Neural crest cell (in vitro differentiated cells): Measurements from ENCODE around the gene C14orf180. TPM values are rescaled to one million over a fixed set of nuclear protein-coding genes. Genes with fewer than 3 reads are reported as not detected.
"Not testable (repeated sequence)": the region's sequence is repeated elsewhere in the genome, so short reads cannot be mapped to it uniquely, and the experiment has no call there.

Source experiments
- DNase-seq: peaks from one replicate; pipeline ENCODE4 v3.0.0; 2021; ENCODE audit warnings: low read depth, mixed read lengths, low spot score
- H3K27ac Mint-ChIP-seq: one replicate; pipeline ENCODE4 v1.8.0; 2021; ENCODE audit warnings: mild to moderate bottlenecking, mixed read lengths; ENCODE audit not compliant: unreplicated experiment
- H3K27me3 Mint-ChIP-seq: 2 replicates; pipeline ENCODE4 v1.8.0; 2021; ENCODE audit warnings: low read depth, mild to moderate bottlenecking, mixed read lengths
- H3K36me3 Mint-ChIP-seq: 2 replicates; pipeline ENCODE4 v1.8.0; 2021; ENCODE audit warnings: low read depth, mild to moderate bottlenecking, mixed read lengths
- H3K4me1 Mint-ChIP-seq: 2 replicates; pipeline ENCODE4 v1.8.0; 2021; ENCODE audit warnings: mixed read lengths
- H3K4me3 Mint-ChIP-seq: one replicate; pipeline ENCODE4 v1.8.0; 2021; ENCODE audit warnings: mild to moderate bottlenecking, mixed read lengths
- H3K9me3 Mint-ChIP-seq: 2 replicates; pipeline ENCODE4 v1.8.0; 2021; ENCODE audit warnings: mixed read lengths
- total RNA-seq: library from RNA; stranded (reverse); gene quantifications from 2 replicates; pipeline ENCODE4 v1.2.1, GENCODE V29; 2021
- TF ChIP-seq, protein P1 (sequence below): fragments of 200-600 bp; sonication (generic); conservative IDR thresholded peaks from 2 replicates; pipeline ENCODE4 v1.5.0; 2021; ENCODE audit warnings: antibody characterized with exemption, mild to moderate bottlenecking

C14orf180 gene
- total RNA-seq, 1 donor from 2014 or later: not detected

DNA sequence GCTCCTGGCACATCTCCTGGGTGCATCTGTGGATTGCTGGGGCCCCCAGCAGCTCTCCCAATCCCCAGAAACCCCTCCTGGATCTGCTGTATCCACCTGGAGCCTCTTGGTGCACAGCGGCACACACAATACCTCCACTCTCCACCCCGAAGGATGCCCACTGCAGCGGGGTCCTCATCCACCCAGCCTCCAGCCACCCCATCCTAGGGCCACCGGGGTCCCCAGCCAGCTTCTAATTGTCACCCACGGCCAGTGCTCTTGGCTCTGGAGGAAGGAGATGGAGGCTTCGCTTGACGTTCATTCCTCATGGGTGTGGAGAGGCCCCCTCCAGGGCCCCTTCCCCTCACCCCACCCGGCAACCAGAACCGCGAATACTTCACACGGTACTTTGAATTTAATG is 56.6 kb downstream of the C14orf180 start:
- no peak overlapping the region for H3K27ac Mint-ChIP-seq

DNA sequence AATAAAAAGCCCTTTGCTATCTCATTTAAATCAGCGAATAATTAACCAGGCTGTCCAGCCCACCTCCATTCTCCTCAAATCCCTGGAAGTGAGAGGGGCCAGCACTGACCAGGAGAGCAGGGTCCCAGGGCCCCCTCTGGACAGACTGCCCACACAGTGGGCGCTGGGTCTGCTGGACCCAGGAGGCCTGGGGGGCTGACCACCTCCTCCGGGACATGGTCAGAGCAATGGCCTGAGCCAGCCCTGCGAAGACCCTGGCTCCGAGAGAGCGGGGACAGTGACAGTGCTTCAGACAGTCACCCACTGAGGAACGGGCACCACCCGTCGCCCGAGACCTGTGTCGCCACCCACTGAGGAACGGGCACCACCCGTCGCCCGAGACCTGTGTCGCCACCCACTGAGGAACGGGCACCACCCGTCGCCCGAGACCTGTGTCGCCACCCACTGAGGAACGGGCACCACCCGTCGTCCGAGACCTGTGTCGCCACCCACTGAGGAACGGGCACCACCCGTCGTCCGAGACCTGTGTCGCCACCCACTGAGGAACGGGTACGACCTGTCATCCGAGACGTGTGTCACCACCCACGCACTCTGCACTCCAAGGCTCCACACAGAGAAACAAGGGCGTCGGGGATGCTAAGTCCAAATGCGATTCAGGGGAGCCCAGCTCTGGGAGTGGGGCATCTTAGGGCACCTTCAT is 57.4 kb downstream of the C14orf180 start:
- not testable (repeated sequence) for H3K36me3 Mint-ChIP-seq, H3K4me1 Mint-ChIP-seq, H3K4me3 Mint-ChIP-seq, DNase-seq, H3K9me3 Mint-ChIP-seq, H3K27ac Mint-ChIP-seq
- H3K27me3 Mint-ChIP-seq: peaks cover 14% of the 10 kb centered on the region

More for the DNA sequence above, 56.6 kb downstream of the C14orf180 start:
- Mint-ChIP-seq H3K36me3 (no peaks in the 10 kb centered on the region), H3K4me1 (peaks cover 8% of the 10 kb centered on the region), H3K4me3 (no peak overlapping the region), H3K9me3 (no peaks in the 10 kb centered on the region), H3K27me3 (peaks cover 14% of the 10 kb centered on the region)
- no peak for DNase-seq
- TF ChIP-seq, protein P1, sequence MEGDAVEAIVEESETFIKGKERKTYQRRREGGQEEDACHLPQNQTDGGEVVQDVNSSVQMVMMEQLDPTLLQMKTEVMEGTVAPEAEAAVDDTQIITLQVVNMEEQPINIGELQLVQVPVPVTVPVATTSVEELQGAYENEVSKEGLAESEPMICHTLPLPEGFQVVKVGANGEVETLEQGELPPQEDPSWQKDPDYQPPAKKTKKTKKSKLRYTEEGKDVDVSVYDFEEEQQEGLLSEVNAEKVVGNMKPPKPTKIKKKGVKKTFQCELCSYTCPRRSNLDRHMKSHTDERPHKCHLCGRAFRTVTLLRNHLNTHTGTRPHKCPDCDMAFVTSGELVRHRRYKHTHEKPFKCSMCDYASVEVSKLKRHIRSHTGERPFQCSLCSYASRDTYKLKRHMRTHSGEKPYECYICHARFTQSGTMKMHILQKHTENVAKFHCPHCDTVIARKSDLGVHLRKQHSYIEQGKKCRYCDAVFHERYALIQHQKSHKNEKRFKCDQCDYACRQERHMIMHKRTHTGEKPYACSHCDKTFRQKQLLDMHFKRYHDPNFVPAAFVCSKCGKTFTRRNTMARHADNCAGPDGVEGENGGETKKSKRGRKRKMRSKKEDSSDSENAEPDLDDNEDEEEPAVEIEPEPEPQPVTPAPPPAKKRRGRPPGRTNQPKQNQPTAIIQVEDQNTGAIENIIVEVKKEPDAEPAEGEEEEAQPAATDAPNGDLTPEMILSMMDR: no peak

DNA sequence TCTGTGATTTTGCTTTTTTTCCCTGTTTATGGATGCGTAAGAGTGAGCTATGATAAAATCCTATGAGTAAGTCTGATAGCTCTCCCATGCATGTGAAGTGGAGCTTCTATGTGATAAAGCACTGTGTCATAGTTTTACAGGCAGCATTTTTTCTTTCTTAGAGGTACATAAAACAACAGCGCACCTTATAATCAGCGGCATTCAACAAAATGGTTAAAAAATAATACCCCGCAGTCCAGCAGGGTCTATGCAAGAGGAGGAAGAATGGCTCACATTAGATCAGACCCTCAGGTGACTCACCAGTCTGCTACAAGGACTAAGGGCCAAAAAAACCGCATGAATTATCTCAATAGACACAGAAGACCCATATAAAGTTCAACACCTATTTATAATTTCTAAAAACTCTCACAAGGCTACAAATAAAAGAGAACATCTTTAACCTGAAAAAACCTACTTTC is 58.0 kb downstream of the C14orf180 start:
- no peak overlapping the region for H3K27ac Mint-ChIP-seq
- TF ChIP-seq, protein P1: no peak

DNA sequence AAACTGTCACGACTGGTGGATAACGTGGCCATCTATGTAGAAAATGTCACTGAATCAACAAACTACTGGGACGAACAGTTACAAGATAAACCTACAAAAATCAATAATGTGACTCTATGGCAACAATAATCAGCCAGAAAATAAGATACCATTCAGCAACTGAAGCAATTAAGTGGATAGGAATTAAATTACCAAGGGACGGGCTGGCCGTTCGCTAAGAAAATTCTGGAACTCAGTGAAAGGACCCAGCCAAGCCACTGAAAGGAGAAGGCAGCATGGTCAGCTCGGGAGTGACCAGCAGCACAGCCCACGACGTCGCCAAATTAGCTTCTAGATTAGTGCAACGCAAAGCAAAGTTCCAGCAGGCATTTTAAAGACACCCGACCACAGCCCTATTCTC is 58.6 kb downstream of the C14orf180 start:
- H3K27me3 Mint-ChIP-seq: peaks cover 14% of the 10 kb centered on the region
- DNase-seq: no peak
- peaks cover 8% of the 10 kb centered on the region for H3K4me1 Mint-ChIP-seq
- no peaks in the 10 kb centered on the region for H3K36me3 Mint-ChIP-seq
- H3K27ac Mint-ChIP-seq: no peak overlapping the region
- no peaks in the 10 kb centered on the region for H3K9me3 Mint-ChIP-seq
- TF ChIP-seq, protein P1: no peak
- no peak overlapping the region for H3K4me3 Mint-ChIP-seq

More for the DNA sequence above, 58.0 kb downstream of the C14orf180 start:
- no peak for DNase-seq
- Mint-ChIP-seq H3K27me3 (peaks cover 14% of the 10 kb centered on the region), H3K9me3 (no peaks in the 10 kb centered on the region), H3K36me3 (no peaks in the 10 kb centered on the region), H3K4me3 (no peak overlapping the region), H3K4me1 (peaks cover 8% of the 10 kb centered on the region)

DNA sequence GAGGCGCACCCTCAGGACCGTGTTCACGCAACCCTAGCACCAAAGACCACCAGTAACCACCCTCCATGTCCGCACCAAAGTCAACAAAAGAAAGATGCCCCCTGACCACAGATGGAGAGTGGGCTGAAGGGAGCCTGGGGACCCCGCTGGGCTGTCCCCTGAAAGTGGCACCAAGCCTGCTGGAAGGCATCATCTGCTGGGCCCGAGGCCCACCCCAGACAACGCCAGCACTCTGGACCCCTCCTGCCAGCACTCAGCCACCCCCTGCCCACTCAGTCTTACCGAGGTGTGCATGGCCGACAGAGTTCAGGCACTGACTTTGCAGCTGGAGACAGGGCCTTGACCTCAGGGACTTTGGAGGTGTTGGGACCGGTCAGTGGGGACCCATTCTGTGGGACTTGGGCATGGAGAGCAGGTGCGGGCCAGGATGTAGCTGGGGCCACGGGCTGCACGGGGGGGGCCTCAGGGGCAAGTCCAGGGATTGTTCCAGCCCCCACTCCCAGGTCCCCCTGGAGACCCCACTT is 59.4 kb downstream of the C14orf180 start:
- H3K9me3 Mint-ChIP-seq: no peaks in the 10 kb centered on the region
- H3K4me1 Mint-ChIP-seq: peaks cover 11% of the 10 kb centered on the region
- TF ChIP-seq, protein P1: no peak
- peaks cover 14% of the 10 kb centered on the region for H3K27me3 Mint-ChIP-seq
- DNase-seq: no peak
- H3K27ac Mint-ChIP-seq: no peak overlapping the region
- no peaks in the 10 kb centered on the region for H3K36me3 Mint-ChIP-seq
- no peak overlapping the region for H3K4me3 Mint-ChIP-seq

DNA sequence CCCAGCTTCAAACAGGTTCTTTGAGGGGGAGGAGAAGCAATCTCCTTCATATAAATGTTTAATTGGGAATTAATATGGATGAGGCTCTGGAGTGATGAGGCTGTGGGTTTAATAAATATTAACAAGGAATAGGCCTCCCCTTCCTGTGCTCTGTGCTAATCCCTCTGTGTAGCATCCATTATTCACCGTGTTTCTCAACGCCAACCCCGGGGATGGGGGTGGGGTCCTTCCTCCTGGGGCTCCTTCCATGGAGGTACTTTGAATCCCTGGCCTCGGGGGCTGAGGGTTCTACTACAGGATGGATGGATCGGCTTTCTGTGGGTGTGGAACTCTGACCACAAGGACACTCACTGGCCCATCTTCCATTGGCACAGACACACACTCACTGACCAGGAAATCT is 59.9 kb downstream of the C14orf180 start:
- no peaks in the 10 kb centered on the region for H3K9me3 Mint-ChIP-seq
- H3K27me3 Mint-ChIP-seq: peaks cover 14% of the 10 kb centered on the region
- no peak for DNase-seq
- H3K36me3 Mint-ChIP-seq: no peaks in the 10 kb centered on the region
- TF ChIP-seq, protein P1: no peak
- H3K4me1 Mint-ChIP-seq: peaks cover 12% of the 10 kb centered on the region
- H3K27ac Mint-ChIP-seq: no peak overlapping the region
- no peak overlapping the region for H3K4me3 Mint-ChIP-seq
